MCF 10A (cell line): Measurements from ENCODE around the gene ZFP1. TPM values are rescaled to one million over a fixed set of nuclear protein-coding genes. Genes with fewer than 3 reads are reported as not detected.
"Not testable (repeated sequence)": the region's sequence is repeated elsewhere in the genome, so short reads cannot be mapped to it uniquely, and the experiment has no call there.

Source experiments
- BruUV-seq: library from RNA; stranded (reverse); fragments of 400-500 nt; replicated peaks from 2 replicates; lab custom pipeline; 2021; lab: Mats Ljungman, UMichigan
- CTCF ChIA-PET: fragments of 300-600 bp; sonication (Branson Sonifier 250); formaldehyde crosslinking; extraction: SDS; loops from one replicate; lab custom pipeline; 2021; ENCODE audit warnings: antibody characterized with exemption, inconsistent platforms; lab: Yijun Ruan, JAX
- POLR2A ChIA-PET: fragments of 300-600, 350-650 bp; sonication (Branson Sonifier 250); formaldehyde crosslinking; extraction: SDS; loops from one replicate; lab custom pipeline; 2020; ENCODE audit warnings: antibody characterized with exemption, inconsistent platforms; lab: Yijun Ruan, JAX
- DNase-seq: peaks from one replicate; pipeline ENCODE4 v3.0.0-alpha.2; 2018; ENCODE audit not compliant: unreplicated experiment
- H3K27ac Mint-ChIP-seq: one replicate; pipeline ENCODE4 v1.8.0; 2022; ENCODE audit warnings: mild to moderate bottlenecking, low read depth, mixed read lengths; ENCODE audit not compliant: unreplicated experiment
- H3K27me3 Mint-ChIP-seq: one replicate; pipeline ENCODE4 v1.8.0; 2022; ENCODE audit warnings: mixed read lengths; ENCODE audit not compliant: insufficient read depth, unreplicated experiment
- H3K36me3 Mint-ChIP-seq: one replicate; pipeline ENCODE4 v1.8.0; 2022; ENCODE audit warnings: mild to moderate bottlenecking, moderate library complexity, mixed read lengths; ENCODE audit not compliant: insufficient read depth, unreplicated experiment
- H3K4me1 Mint-ChIP-seq: one replicate; pipeline ENCODE4 v1.8.0; 2022; ENCODE audit warnings: mixed read lengths; ENCODE audit not compliant: insufficient read depth, unreplicated experiment
- H3K4me3 Mint-ChIP-seq: one replicate; pipeline ENCODE4 v1.8.0; 2022; ENCODE audit warnings: mild to moderate bottlenecking, moderate library complexity, mixed read lengths; ENCODE audit not compliant: unreplicated experiment
- H3K9me3 Mint-ChIP-seq: one replicate; pipeline ENCODE4 v1.8.0; 2022; ENCODE audit warnings: mixed read lengths; ENCODE audit not compliant: unreplicated experiment
- intact Hi-C: fragments of 100-400 bp; cut with micrococcal nuclease; formaldehyde crosslinking; loops from 2 replicates; pipeline ENCODE4 v1.14.1; 2022
- total RNA-seq: library from RNA; stranded (reverse); gene quantifications from 2 replicates; pipeline ENCODE4 v1.2.3, GENCODE V29; 2022
- TF ChIP-seq, protein P1 (sequence below): fragments of 200-600 bp; IDR thresholded peaks from one replicate; pipeline ENCODE4 v1.8.0; 2022; ENCODE audit warnings: antibody characterized with exemption, mild to moderate bottlenecking; ENCODE audit not compliant: unreplicated experiment

The ZFP1 gene
- total RNA-seq, 1 experiment from 2014 or later = 14.0 TPM

DNA sequence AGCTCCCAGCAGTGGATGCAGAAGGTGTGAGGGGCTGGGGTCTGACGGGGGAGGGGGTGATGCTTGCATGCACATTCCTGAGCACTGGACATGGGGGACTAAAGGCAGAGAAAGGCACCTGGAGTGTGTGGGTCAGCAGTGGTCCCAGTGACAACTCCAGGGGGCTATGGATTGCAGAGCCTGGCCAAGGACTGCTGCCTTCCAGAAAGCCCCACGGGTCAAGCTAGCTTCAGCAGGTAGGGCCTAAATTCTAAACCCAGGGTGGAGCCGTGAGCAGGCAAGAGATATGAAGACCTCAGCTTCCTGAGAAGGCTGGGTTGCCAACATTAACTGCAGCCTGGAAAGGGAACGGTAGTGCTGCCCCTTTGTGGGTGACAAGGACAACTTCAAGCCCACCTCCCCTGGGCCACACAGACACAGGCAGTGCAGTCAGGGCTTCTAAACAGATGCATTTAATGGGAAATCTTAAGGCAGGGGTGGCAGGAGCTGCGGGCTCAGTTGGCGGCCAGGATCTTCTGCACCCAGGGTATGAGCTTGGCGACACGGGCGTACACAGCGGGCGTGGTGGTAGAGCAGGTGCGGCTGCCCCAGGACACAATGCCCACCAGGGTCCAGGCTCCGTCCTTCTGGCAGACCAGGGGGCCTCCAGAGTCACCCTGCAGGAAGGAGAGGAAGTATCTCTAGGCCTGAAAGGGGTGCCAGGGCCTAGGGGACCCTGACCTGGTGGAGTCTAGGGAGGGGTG lies 55.5 kb downstream of the ZFP1 start:
- POLR2A ChIA-PET = no interaction called here
- no peak for DNase-seq
- H3K36me3 Mint-ChIP-seq = no peaks in the 10 kb centered on the region
- TF ChIP-seq, protein P1, sequence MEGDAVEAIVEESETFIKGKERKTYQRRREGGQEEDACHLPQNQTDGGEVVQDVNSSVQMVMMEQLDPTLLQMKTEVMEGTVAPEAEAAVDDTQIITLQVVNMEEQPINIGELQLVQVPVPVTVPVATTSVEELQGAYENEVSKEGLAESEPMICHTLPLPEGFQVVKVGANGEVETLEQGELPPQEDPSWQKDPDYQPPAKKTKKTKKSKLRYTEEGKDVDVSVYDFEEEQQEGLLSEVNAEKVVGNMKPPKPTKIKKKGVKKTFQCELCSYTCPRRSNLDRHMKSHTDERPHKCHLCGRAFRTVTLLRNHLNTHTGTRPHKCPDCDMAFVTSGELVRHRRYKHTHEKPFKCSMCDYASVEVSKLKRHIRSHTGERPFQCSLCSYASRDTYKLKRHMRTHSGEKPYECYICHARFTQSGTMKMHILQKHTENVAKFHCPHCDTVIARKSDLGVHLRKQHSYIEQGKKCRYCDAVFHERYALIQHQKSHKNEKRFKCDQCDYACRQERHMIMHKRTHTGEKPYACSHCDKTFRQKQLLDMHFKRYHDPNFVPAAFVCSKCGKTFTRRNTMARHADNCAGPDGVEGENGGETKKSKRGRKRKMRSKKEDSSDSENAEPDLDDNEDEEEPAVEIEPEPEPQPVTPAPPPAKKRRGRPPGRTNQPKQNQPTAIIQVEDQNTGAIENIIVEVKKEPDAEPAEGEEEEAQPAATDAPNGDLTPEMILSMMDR = no peak
- H3K27me3 Mint-ChIP-seq = no peaks in the 10 kb centered on the region
- no peaks in the 10 kb centered on the region for H3K9me3 Mint-ChIP-seq
- intact Hi-C loops = loop anchor here (5.0 to 10.0 kb wide), 2 partner anchors 207 to 421 kb away; partner anchors contain the start of genes ADAT1 and ZNRF1
- H3K4me1 Mint-ChIP-seq = no peaks in the 10 kb centered on the region
- H3K27ac Mint-ChIP-seq = no peak overlapping the region
- BruUV-seq = no TSS peak
- H3K4me3 Mint-ChIP-seq = no peak overlapping the region
- CTCF ChIA-PET = interaction anchor here (0.9 to 1.5 kb wide), 3 partner anchors 10 to 260 kb away, joined by 3 to 5 read pairs (median 3); no protein-coding TSS in a partner anchor

DNA sequence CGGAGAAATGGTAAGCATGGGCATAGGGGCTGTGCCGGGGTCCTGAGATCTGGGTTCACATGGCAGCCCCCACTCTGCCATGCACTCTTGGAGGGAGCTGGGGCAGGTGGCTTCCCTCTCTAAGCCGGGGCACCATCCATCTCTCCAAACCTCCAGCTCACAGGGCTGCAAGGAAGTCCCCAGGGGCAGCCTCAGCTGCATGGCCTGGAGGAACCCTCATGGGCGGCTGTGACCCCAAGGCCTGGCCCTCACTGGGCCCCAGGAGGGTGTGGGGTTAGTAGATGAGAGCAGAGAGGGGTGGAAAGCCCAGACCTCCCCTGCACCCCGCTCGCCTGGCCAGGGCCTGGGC lies 56.1 kb downstream of the ZFP1 start:
- no peak for DNase-seq
- TF ChIP-seq, protein P1 = no peak
- Mint-ChIP-seq H3K4me3 (no peak overlapping the region), H3K27me3 (no peaks in the 10 kb centered on the region), H3K27ac (no peak overlapping the region), H3K36me3 (no peaks in the 10 kb centered on the region), H3K4me1 (no peaks in the 10 kb centered on the region), H3K9me3 (no peaks in the 10 kb centered on the region)
- BruUV-seq = no TSS peak
- CTCF ChIA-PET = interaction anchor here (0.9 to 1.5 kb wide), 3 partner anchors 9 to 259 kb away, joined by 3 to 5 read pairs (median 3); no protein-coding TSS in a partner anchor
- POLR2A ChIA-PET = no interaction called here
- intact Hi-C loops = loop anchor here (5.0 to 10.0 kb wide), 2 partner anchors 207 to 420 kb away; partner anchors contain the start of genes ADAT1 and ZNRF1

DNA sequence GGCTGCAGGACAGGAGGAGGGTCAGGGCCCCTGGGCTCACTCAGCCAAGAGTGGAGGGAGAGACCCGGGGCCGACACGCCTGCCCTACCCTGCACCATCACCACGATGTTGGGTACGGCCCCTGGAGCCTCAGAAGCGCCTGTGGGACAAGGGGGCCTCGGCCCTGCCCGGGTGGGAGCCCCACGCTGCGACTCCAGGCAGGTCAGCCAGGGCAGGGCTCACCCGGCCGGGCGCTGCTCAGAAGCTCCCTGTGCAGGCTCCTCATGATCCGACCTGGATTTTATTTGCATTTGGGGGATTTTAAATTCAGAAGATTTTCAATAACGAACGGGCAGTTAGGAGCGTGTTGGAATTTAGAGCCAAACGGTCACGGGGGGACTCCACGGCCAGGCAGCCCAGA lies 56.6 kb downstream of the ZFP1 start:
- H3K9me3 Mint-ChIP-seq, H3K36me3 Mint-ChIP-seq, POLR2A ChIA-PET, BruUV-seq, H3K4me3 Mint-ChIP-seq, H3K27ac Mint-ChIP-seq, DNase-seq, H3K27me3 Mint-ChIP-seq, H3K4me1 Mint-ChIP-seq: not testable (repeated sequence)
- intact Hi-C loops = loop anchor here (5.0 to 10.0 kb wide), 2 partner anchors 208 to 420 kb away; partner anchors contain the start of genes ADAT1 and ZNRF1
- CTCF ChIA-PET = interaction anchor here (1.5 kb wide), 1 partner anchor 29 kb away, joined by 5 read pairs; no protein-coding TSS in a partner anchor

DNA sequence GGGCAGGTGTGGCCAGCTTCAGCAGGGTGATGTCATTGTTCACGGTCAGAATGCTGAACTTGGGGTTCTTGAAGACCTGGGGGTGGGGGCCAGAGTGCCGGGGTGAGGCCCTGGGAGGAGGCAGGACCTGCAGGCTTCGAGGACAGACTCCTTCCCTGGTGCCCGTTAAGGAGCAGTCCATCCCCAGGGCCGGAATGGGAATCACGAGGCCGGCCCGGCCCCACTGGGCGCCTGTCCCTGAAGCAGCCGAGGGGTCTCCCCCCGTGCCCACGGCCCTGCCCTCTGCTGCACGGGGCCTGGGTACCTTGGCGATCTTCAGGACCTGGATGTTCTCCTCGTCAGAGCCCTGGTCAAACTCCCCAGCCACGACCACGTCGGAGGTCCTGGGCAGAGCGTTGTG lies 57.1 kb downstream of the ZFP1 start:
- H3K4me1 Mint-ChIP-seq, CTCF ChIA-PET, H3K36me3 Mint-ChIP-seq, BruUV-seq, H3K27me3 Mint-ChIP-seq, POLR2A ChIA-PET, DNase-seq, H3K4me3 Mint-ChIP-seq, H3K9me3 Mint-ChIP-seq, H3K27ac Mint-ChIP-seq: not testable (repeated sequence)
- intact Hi-C loops = loop anchor here (10.0 kb wide), 1 partner anchor 419 kb away; the partner anchor contains the start of gene ADAT1

DNA sequence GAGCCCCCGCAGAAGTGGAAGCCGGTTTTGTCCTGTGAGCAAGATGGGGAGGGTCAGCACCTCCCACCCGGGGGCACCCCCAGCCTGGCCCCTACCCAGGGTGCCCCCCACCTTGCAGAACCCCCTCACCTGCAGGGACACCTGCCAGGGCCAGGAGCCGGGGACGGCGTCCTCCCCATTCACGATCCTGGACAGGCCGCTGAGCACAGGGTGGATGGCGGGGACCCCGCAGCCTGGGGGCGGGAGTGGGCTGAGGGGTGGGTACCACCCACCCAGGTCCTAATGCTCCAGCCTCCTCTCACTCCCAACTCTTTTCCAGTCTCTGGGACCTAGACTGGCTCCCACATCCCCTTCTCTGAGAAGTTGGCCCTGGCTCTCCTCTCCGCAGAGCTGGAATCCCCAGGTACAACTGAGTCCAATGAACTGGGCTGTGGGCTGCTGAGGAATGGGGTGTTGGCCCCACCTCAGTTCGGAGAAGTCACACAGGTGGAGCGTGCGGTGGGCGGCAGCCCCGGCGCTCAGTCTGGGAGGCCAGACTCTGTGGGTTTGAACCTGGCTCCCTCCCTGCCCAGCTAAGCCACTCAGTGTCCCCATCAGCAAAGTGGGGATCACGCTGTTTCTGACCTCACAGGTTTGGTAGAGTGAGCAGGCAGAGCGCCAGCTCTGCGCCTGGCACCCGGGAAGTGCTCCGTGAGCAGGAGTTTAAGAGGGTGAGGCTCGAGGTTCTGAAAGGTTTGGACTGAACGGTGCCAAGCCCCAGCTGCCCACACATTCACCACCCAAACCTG lies 57.8 kb downstream of the ZFP1 start:
- intact Hi-C loops = loop anchor here (2.0 to 10.0 kb wide), 2 partner anchors 19 to 419 kb away; partner anchors contain the start of gene ADAT1
- BruUV-seq, H3K27me3 Mint-ChIP-seq, H3K9me3 Mint-ChIP-seq, DNase-seq, H3K36me3 Mint-ChIP-seq, H3K4me1 Mint-ChIP-seq, H3K27ac Mint-ChIP-seq, H3K4me3 Mint-ChIP-seq: not testable (repeated sequence)
- ChIA-PET POLR2A (interaction anchor here (0.5 to 0.6 kb wide), 3 partner anchors 21 to 300 kb away, joined by 3 read pairs; no protein-coding TSS in a partner anchor), CTCF (interaction anchor here (1.1 kb wide), 1 partner anchor 13 kb away, joined by 3 read pairs; no protein-coding TSS in a partner anchor)
